H9 (cell line): Measurements from ENCODE around the gene TAAR9. TPM values are rescaled to one million over a fixed set of nuclear protein-coding genes. Genes with fewer than 3 reads are reported as not detected.

ENCODE experiments used
- DNase-seq: peaks from one replicate; pipeline ENCODE4 v3.0.0-alpha.2; 2017
- H2AFZ ChIP-seq: one replicate; pipeline ENCODE4 v1.6.1; 2013; ENCODE audit warnings: mild to moderate bottlenecking, low read length, control low read depth, moderate library complexity
- H2AK5ac ChIP-seq: 2 replicates; pipeline ENCODE4 v1.6.1; 2013; ENCODE audit warnings: low read length, control low read depth, mixed read lengths; ENCODE audit not compliant: insufficient read length
- H2BK120ac ChIP-seq: one replicate; pipeline ENCODE4 v1.6.1; 2013; ENCODE audit warnings: low read depth, mild to moderate bottlenecking, low read length, control low read depth, inconsistent platforms; ENCODE audit not compliant: poor library complexity, severe bottlenecking
- H2BK12ac ChIP-seq: 2 replicates; pipeline ENCODE4 v1.6.1; 2013; ENCODE audit warnings: low read length, control low read depth, mixed read lengths, low read depth; ENCODE audit not compliant: insufficient read length
- H2BK15ac ChIP-seq: 2 replicates; pipeline ENCODE4 v1.6.1; 2013; ENCODE audit warnings: low read depth, low read length, control low read depth
- H2BK20ac ChIP-seq: one replicate; pipeline ENCODE4 v1.6.1; 2013; ENCODE audit warnings: low read depth, mild to moderate bottlenecking, low read length, control low read depth, inconsistent platforms; ENCODE audit not compliant: poor library complexity, severe bottlenecking
- H2BK5ac ChIP-seq: 2 replicates; pipeline ENCODE4 v1.6.1; 2013; ENCODE audit warnings: low read length, control low read depth, mixed read lengths; ENCODE audit not compliant: insufficient read length
- H3K14ac ChIP-seq: 2 replicates; pipeline ENCODE4 v1.6.1; 2013; ENCODE audit warnings: low read length, control low read depth; ENCODE audit not compliant: insufficient read depth
- H3K18ac ChIP-seq: 2 replicates; pipeline ENCODE4 v1.6.1; 2013; ENCODE audit warnings: low read depth, mild to moderate bottlenecking, mixed read lengths, low read length, control low read depth; ENCODE audit not compliant: insufficient read length
- H3K23ac ChIP-seq: 2 replicates; pipeline ENCODE4 v1.6.1; 2013; ENCODE audit warnings: low read length, control low read depth, mixed read lengths, low read depth; ENCODE audit not compliant: insufficient read length
- H3K23me2 ChIP-seq: 2 replicates; pipeline ENCODE4 v1.6.1; 2013; ENCODE audit warnings: low read depth, mild to moderate bottlenecking, mixed read lengths, low read length, control low read depth; ENCODE audit not compliant: insufficient read length, poor library complexity, severe bottlenecking
- H3K27ac ChIP-seq: 2 replicates; pipeline ENCODE4 v1.5.1; 2013; ENCODE audit warnings: low read length, control low read depth, mixed read lengths, low read depth; ENCODE audit not compliant: insufficient read length
- H3K27me3 ChIP-seq: 2 replicates; pipeline ENCODE4 v1.6.1; 2013; ENCODE audit warnings: low read length, control low read depth, inconsistent platforms; ENCODE audit not compliant: insufficient read depth
- H3K4ac ChIP-seq: 2 replicates; pipeline ENCODE4 v1.6.1; 2013; ENCODE audit warnings: low read depth, mild to moderate bottlenecking, control low read depth, inconsistent platforms, low read length, moderate library complexity
- H3K4me1 ChIP-seq: 2 replicates; pipeline ENCODE4 v1.6.1; 2013; ENCODE audit warnings: low read length, control low read depth, inconsistent platforms; ENCODE audit not compliant: insufficient read depth
- H3K4me2 ChIP-seq: 2 replicates; pipeline ENCODE4 v1.6.1; 2013; ENCODE audit warnings: low read length, control low read depth, mixed read lengths; ENCODE audit not compliant: insufficient read length, insufficient read depth
- H3K56ac ChIP-seq: 2 replicates; pipeline ENCODE4 v1.6.1; 2013; ENCODE audit warnings: low read depth, mild to moderate bottlenecking, mixed read lengths, low read length, control low read depth; ENCODE audit not compliant: insufficient read length
- H3K79me1 ChIP-seq: 2 replicates; pipeline ENCODE4 v1.6.1; 2013; ENCODE audit warnings: low read depth, mild to moderate bottlenecking, moderate library complexity, low read length, control low read depth, inconsistent platforms; ENCODE audit not compliant: insufficient read depth, poor library complexity, severe bottlenecking
- H3K79me2 ChIP-seq: 2 replicates; pipeline ENCODE4 v1.6.1; 2013; ENCODE audit warnings: low read length, control low read depth, inconsistent platforms; ENCODE audit not compliant: insufficient read depth
- H3K9ac ChIP-seq: 2 replicates; pipeline ENCODE4 v1.6.1; 2013; ENCODE audit warnings: low read length, control low read depth, mixed read lengths; ENCODE audit not compliant: insufficient read length; ENCODE audit errors: extremely low read depth
- H3K9me3 ChIP-seq: one replicate; pipeline ENCODE4 v1.6.1; 2013; ENCODE audit warnings: low read depth, low read length, inconsistent platforms; ENCODE audit not compliant: control insufficient read depth
- H3T11ph ChIP-seq: one replicate; pipeline ENCODE4 v1.6.1; 2013; ENCODE audit warnings: mild to moderate bottlenecking, low read length, control low read depth, inconsistent platforms
- H4K20me1 ChIP-seq: one replicate; pipeline ENCODE4 v1.6.1; 2013; ENCODE audit not compliant: control insufficient read depth, insufficient read length, insufficient read depth
- H4K5ac ChIP-seq: 2 replicates; pipeline ENCODE4 v1.6.1; 2013; ENCODE audit warnings: low read depth, mild to moderate bottlenecking, mixed read lengths, low read length, control low read depth; ENCODE audit not compliant: insufficient read length
- H4K8ac ChIP-seq: replicated peaks from 2 replicates; pipeline ENCODE4 v1.6.1; 2013; ENCODE audit warnings: low read length, control low read depth, mixed read lengths, low read depth; ENCODE audit not compliant: insufficient read length
- H4K91ac ChIP-seq: 2 replicates; pipeline ENCODE4 v1.6.1; 2013; ENCODE audit warnings: low read depth, mild to moderate bottlenecking, moderate library complexity, mixed read lengths, low read length, control low read depth; ENCODE audit not compliant: insufficient read length
- H3K27ac Mint-ChIP-seq, 3 experiments: 2 replicates in 2 of 3; 3 replicates in 1 of 3; pipeline ENCODE4 v1.8.0; 2020 to 2021; ENCODE audit warnings: mixed read lengths in 3 of 3, mild to moderate bottlenecking in 1 of 3, moderate library complexity in 1 of 3
- H3K27me3 Mint-ChIP-seq: 2 replicates; pipeline ENCODE4 v1.8.0; 2021; ENCODE audit warnings: low read depth, mild to moderate bottlenecking, moderate library complexity, mixed read lengths
- H3K36me3 Mint-ChIP-seq, 3 experiments: 2 replicates in 2 of 3; 3 replicates in 1 of 3; pipeline ENCODE4 v1.8.0; 2020 to 2021; ENCODE audit warnings: low read depth in 3 of 3, mixed read lengths in 3 of 3; ENCODE audit not compliant: insufficient read depth in 1 of 3
- H3K4me1 Mint-ChIP-seq, 2 experiments: 2 replicates each; pipeline ENCODE4 v1.8.0; 2020; ENCODE audit warnings: mixed read lengths in 2 of 2
- H3K4me3 Mint-ChIP-seq, 2 experiments: 2 replicates in 1 of 2; 3 replicates in 1 of 2; pipeline ENCODE4 v1.8.0; 2020 to 2021; ENCODE audit warnings: mild to moderate bottlenecking in 2 of 2, mixed read lengths in 2 of 2, moderate library complexity in 1 of 2
- H3K9me3 Mint-ChIP-seq, 2 experiments: 2 replicates in 1 of 2; 3 replicates in 1 of 2; pipeline ENCODE4 v1.8.0; 2020; ENCODE audit warnings: mild to moderate bottlenecking in 2 of 2, mixed read lengths in 2 of 2, moderate library complexity in 1 of 2
- CTCF ChIP-seq: fragments of 200-600 bp; sonication (generic); conservative IDR thresholded peaks from 3 replicates; pipeline ENCODE4 v1.8.0; 2021; ENCODE audit warnings: antibody characterized with exemption, mild to moderate bottlenecking
- WGBS: extraction: QIAGEN DNeasy Blood & Tissue Kit; methylation state at CpG from one replicate; pipeline ENCODE4 v1.1.7; 2013; ENCODE audit warnings: missing lambda C conversion rate, low lambda C conversion rate, mixed read lengths; ENCODE audit not compliant: insufficient read length; ENCODE audit errors: extremely low coverage; 5-methylcytosine and 5-hydroxymethylcytosine counted together
- total RNA-seq: library from RNA; stranded (reverse); gene quantifications from 2 replicates; pipeline ENCODE4 v1.2.1, GENCODE V29; 2021

The TAAR9 gene
- total RNA-seq, 1 experiment from 2014 or later, result not detected

DNA sequence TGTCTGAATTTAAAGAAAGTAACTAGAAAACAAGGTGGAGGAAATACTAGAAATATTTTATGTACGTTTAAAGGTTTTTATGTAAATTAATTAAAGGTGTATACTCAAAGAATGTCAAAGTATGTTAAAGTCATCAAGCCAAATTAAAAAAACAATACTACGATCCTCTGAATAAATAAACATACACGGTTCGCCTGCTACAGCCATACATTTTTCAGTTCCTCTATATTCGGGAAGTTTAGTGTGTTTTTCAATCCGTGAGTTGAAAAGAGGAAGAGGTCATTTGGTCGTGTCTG lies 25.8 kb upstream of the TAAR9 start:
- Histone ChIP-seq H3K27me3 (no peaks in the 10 kb centered on the region), H3K27ac (no peak overlapping the region), H4K91ac (no peak overlapping the region), H2BK15ac (no peak overlapping the region), H4K5ac (no peak overlapping the region), H3K56ac (no peak overlapping the region), H2AK5ac (no peak overlapping the region), H3K23me2 (no peaks in the 10 kb centered on the region), H3K4me2 (peak overlapping the region; percentile 78), H3T11ph (no peak overlapping the region), H3K79me1 (peaks cover 3% of the 10 kb centered on the region), H4K20me1 (no peaks in the 10 kb centered on the region), H3K23ac (no peak overlapping the region), H2BK120ac (no peak overlapping the region), H2BK12ac (no peak overlapping the region), H3K4me1 (no peaks in the 10 kb centered on the region; the same call in 1 of the 2 replicates), H3K4ac (no peak overlapping the region), H3K9me3 (no peaks in the 10 kb centered on the region), H2BK20ac (no peak overlapping the region), H3K9ac (no peak overlapping the region), H2BK5ac (no peak overlapping the region), H2AFZ (no peak overlapping the region), H4K8ac (no peak overlapping the region), H3K14ac (no peak overlapping the region), H3K79me2 (peaks cover 4% of the 10 kb centered on the region; the same call in 1 of the 2 replicates), H3K18ac (no peak overlapping the region)
- no peak for DNase-seq
- Mint-ChIP-seq H3K4me3 (peak overlapping the region; percentile 91 to 92), H3K27me3 (peaks cover 13% of the 10 kb centered on the region), H3K36me3 (peaks cover 0 to 9% (median 8%) of the 10 kb centered on the region in 3 experiments; a peak in 3 of 7 replicates), H3K9me3 (no peaks in the 10 kb centered on the region), H3K27ac (no peak overlapping the region), H3K4me1 (peaks cover 16% of the 10 kb centered on the region in 2 experiments)
- TF ChIP-seq CTCF, result no peak
- no CpG with 5 or more reads among the region's 7 CpGs for WGBS
